ENCODE results near the gene SLC16A11. TPM values are rescaled to one million over a fixed set of nuclear protein-coding genes. Genes with fewer than 3 reads are reported as not detected.

SLC16A11 gene
- total and polyA plus RNA-seq, 2 donors (not counting 1 experiment from before 2014, with no cell fraction given) = 10.0 to 31.9 TPM

- Histone ChIP-seq H3K4me3 (ENCODE audit: control extremely low read depth in 1 of 5, extremely low read depth in 1 of 5, insufficient read depth in 1 of 5, low read depth in 2 of 5, low read length in 4 of 5) (peak overlapping the region in 4 of 5 experiments; percentile 46 to 77 (median 65)), H3K79me2 (ENCODE audit: control insufficient read depth, insufficient read depth, low read length) (peaks cover under 1% of the 10 kb centered on the region), H3K36me3 (replicated peaks in 1 of 2; ENCODE audit: control extremely low read depth in 1 of 2, control insufficient read depth in 1 of 2, extremely low read depth in 1 of 2, insufficient read depth in 2 of 2, low read length in 1 of 2) (peaks cover 0 to 2% of the 10 kb centered on the region in 2 experiments), H3K27me3 (replicated peaks in 1 of 4; ENCODE audit: control extremely low read depth in 1 of 4, control insufficient read depth in 3 of 4, insufficient read depth in 4 of 4, low read length in 3 of 4) (peaks cover 0 to 4% (median 0%) of the 10 kb centered on the region in 4 experiments), H2AFZ (ENCODE audit: insufficient read depth, low read depth, low read length, poor library complexity, severe bottlenecking) (peak overlapping the region; percentile 73), H3K27ac (ENCODE audit: low read length in 2 of 2) (peak overlapping the region; percentile 24 to 74), H3K9ac (ENCODE audit: low read length) (peak overlapping the region; percentile 76), H4K20me1 (ENCODE audit: control insufficient read depth, insufficient read depth, low read length, poor library complexity, severe bottlenecking) (no peaks in the 10 kb centered on the region), H3K4me2 (replicated peaks; ENCODE audit: low read depth, low read length, poor library complexity, severe bottlenecking) (peak overlapping the region; percentile 99), H3K9me3 (ENCODE audit: control extremely low read depth in 1 of 3, control insufficient read depth in 2 of 3, insufficient read depth in 1 of 3, low read length in 2 of 3) (peaks cover 0 to 8% (median 0%) of the 10 kb centered on the region in 3 donors), H3K4me1 (ENCODE audit: control insufficient read depth in 2 of 2, insufficient read depth in 2 of 2, low read length in 2 of 2) (peaks cover 36 to 51% of the 10 kb centered on the region in 2 donors)
- DNase-seq = peak; percentile 68
- Mint-ChIP-seq H3K9me3 (ENCODE audit: insufficient read depth) (no peaks in the 10 kb centered on the region), H3K27ac (peak overlapping the region; percentile 85), H3K27me3 (no peaks in the 10 kb centered on the region), H3K4me1 (peaks cover 51% of the 10 kb centered on the region), H3K4me3 (peak overlapping the region; percentile 86)
- intact Hi-C loops (cut with micrococcal nuclease) = loop anchor here (10.0 kb wide), 1 partner anchor 543 kb away; the partner anchor contains the start of gene MPDU1
- 21% methylated on average over 42 of the region's 43 CpGs for WGBS (ENCODE audit: insufficient coverage)
- CTCF ChIA-PET = interaction anchor here (0.7 to 14.5 kb wide), 6 partner anchors 10 to 127 kb away, joined by 3 to 584 read pairs (median 4); no protein-coding TSS in a partner anchor
- POLR2A ChIA-PET = interaction anchor here (0.6 to 0.9 kb wide), 4 partner anchors 11 to 131 kb away, joined by 3 to 6 read pairs (median 3); no protein-coding TSS in a partner anchor
- no peak for ATAC-seq (ENCODE audit: low read depth)
- no peak for TF ChIP-seq CTCF (IDR thresholded peaks at IDR 0.05)
- no peak for TF ChIP-seq EZH2 (IDR thresholded peaks at IDR 0.05; ENCODE audit: borderline replicate concordance, insufficient read depth, low read depth, low read length, poor library complexity, severe bottlenecking)
These were observed 2.0 kb downstream of the SLC16A11 start for GRCh38 chr17:7041607-7042500.

Data from B cell (primary cell).